GM23338 (cell line): ENCODE results near the gene RUSC2.

Experiments
- CTCF ChIP-seq, 2 experiments: fragments of 200-600 bp in 1 of 2; sonication (generic) in 1 of 2; conservative IDR thresholded peaks; 2 replicates each; pipeline versions ENCODE4 v1.5.1 to v1.6.1; 2016 to 2017; ENCODE audit warnings: antibody characterized with exemption in 2 of 2, low read depth in 2 of 2, mild to moderate bottlenecking in 2 of 2, moderate library complexity in 1 of 2
- EZH2 ChIP-seq: fragments of 200-600 bp; sonication (generic); IDR thresholded peaks from one replicate; pipeline ENCODE4 v1.8.0; 2017; ENCODE audit warnings: antibody characterized with exemption, mild to moderate bottlenecking, low read depth; ENCODE audit not compliant: unreplicated experiment
- EZH2phosphoT487 ChIP-seq: fragments of 200-600 bp; sonication (generic); IDR thresholded peaks from one replicate; pipeline ENCODE4 v1.8.1; 2018; ENCODE audit warnings: antibody characterized with exemption; ENCODE audit not compliant: unreplicated experiment
- POLR2AphosphoS5 ChIP-seq: IDR thresholded peaks from 2 replicates; pipeline ENCODE4 v1.6.1; 2016; ENCODE audit warnings: antibody characterized with exemption, low read depth
- REST ChIP-seq: IDR thresholded peaks from one replicate; pipeline ENCODE4 v1.6.1; 2018; ENCODE audit warnings: antibody characterized with exemption; ENCODE audit not compliant: unreplicated experiment
- ZNF331 ChIP-seq: fragments of 250-450 bp; sonication (Bioruptor Pico); IDR thresholded peaks from 2 replicates; pipeline ENCODE4 v1.5.0; 2020; ENCODE audit warnings: low read depth, mild to moderate bottlenecking, moderate library complexity

- TF ChIP-seq CTCF (conservative IDR thresholded peaks at IDR 0.05; ENCODE audit: low read depth in 2 of 2) (no peak), ZNF331 (CRISPR knock-in tag) (no peak), EZH2phosphoT487 (no peak), REST (no peak), EZH2 (no peak), POLR2AphosphoS5 (no peak)
Observed at GRCh38 chr9:35508069-35508468, 18.2 kb downstream of the RUSC2 start.
